GM12873 (cell line): ENCODE results near the gene G3BP2.

Experiments
- CTCF ChIP-seq: IDR thresholded peaks from 2 replicates; pipeline ENCODE4 v1.5.1; 2012; ENCODE audit warnings: low read depth, mild to moderate bottlenecking, moderate library complexity, low read length, control low read depth; ENCODE audit not compliant: insufficient read depth; ENCODE audit errors: missing control alignments

The G3BP2 gene

GRCh38 chr4:75630937-75631329 lies 42.3 kb downstream of the G3BP2 start:
- no peak for TF ChIP-seq CTCF

- no peak for TF ChIP-seq CTCF
Observed at GRCh38 chr4:75630174-75630936, 42.9 kb downstream of the G3BP2 start, which contains the start of gene CDKL2. Gene CDKL2 (minus strand): TSS chr4:75630528. CDS start chr4:75625988, 4,540 bp downstream.

- no peak for TF ChIP-seq CTCF
Observed at GRCh38 chr4:75629239-75629638, 44.0 kb downstream of the G3BP2 start.

GRCh38 chr4:75623026-75623425 lies 50.2 kb downstream of the G3BP2 start:
- no peak for TF ChIP-seq CTCF

- no peak for TF ChIP-seq CTCF
Observed at GRCh38 chr4:75621715-75622114, 51.5 kb downstream of the G3BP2 start.

GRCh38 chr4:75612306-75612705 lies 60.9 kb downstream of the G3BP2 start:
- TF ChIP-seq CTCF = no peak

- no peak for TF ChIP-seq CTCF
Observed at GRCh38 chr4:75605928-75606327, 67.3 kb downstream of the G3BP2 start.
